GM19025 (cell line): ENCODE measurements around the gene SNX5.
A peak's percentile ranks its signal among the peaks of the same experiment; 100 is the strongest.

Experiments
- ATAC-seq: cut with Tn5 transposase; IDR thresholded peaks from one replicate; pipeline ENCODE4 v1.9.1; 2021; ENCODE audit warnings: mild to moderate bottlenecking, low read depth, moderate library complexity; ENCODE audit not compliant: unreplicated experiment

The SNX5 gene

GRCh38 chr20:17968366-17969277 lies at the start of gene SNX5, which contains the start of gene MGME1:
TSS of gene SNX5 (minus strand) at chr20:17968794. CDS start at chr20:17968425, 369 bp downstream.
TSS of gene MGME1 (plus strand) at chr20:17969018. CDS start at chr20:17969860, 842 bp downstream.
- ATAC-seq, result peak; percentile 72

- ATAC-seq, result no peak
Observed at GRCh38 chr20:18018100-18018499, 49.5 kb upstream of the SNX5 start.

- ATAC-seq, result no peak
Observed at GRCh38 chr20:18016772-18017171, 48.2 kb upstream of the SNX5 start.

- ATAC-seq, result no peak
Observed at GRCh38 chr20:18014411-18014810, 45.8 kb upstream of the SNX5 start.

- no peak for ATAC-seq
Observed at GRCh38 chr20:18012901-18013300, 44.3 kb upstream of the SNX5 start.

GRCh38 chr20:18011951-18012645 lies 43.5 kb upstream of the SNX5 start:
- ATAC-seq, result no peak

- ATAC-seq, result no peak
Observed at GRCh38 chr20:18011482-18011881, 42.9 kb upstream of the SNX5 start.

- ATAC-seq, result no peak
Observed at GRCh38 chr20:18009116-18009515, 40.5 kb upstream of the SNX5 start.

GRCh38 chr20:18007534-18008292 lies 39.1 kb upstream of the SNX5 start:
- ATAC-seq, result no peak

- no peak for ATAC-seq
Observed at GRCh38 chr20:18006684-18007083, 38.1 kb upstream of the SNX5 start.

- ATAC-seq, result no peak
Observed at GRCh38 chr20:18005990-18006364, 37.4 kb upstream of the SNX5 start.

- peak; percentile 97 for ATAC-seq
Observed at GRCh38 chr20:18005170-18005989, 36.8 kb upstream of the SNX5 start.

- no peak for ATAC-seq
Observed at GRCh38 chr20:18004384-18005031, 35.9 kb upstream of the SNX5 start.

- no peak for ATAC-seq
Observed at GRCh38 chr20:18003897-18004296, 35.3 kb upstream of the SNX5 start.

- no peak for ATAC-seq
Observed at GRCh38 chr20:18001131-18001921, 32.7 kb upstream of the SNX5 start.

GRCh38 chr20:17999566-17999965 lies 31.0 kb upstream of the SNX5 start:
- no peak for ATAC-seq

GRCh38 chr20:17998446-17998845 lies 29.9 kb upstream of the SNX5 start:
- no peak for ATAC-seq

GRCh38 chr20:17995967-17996819 lies 27.6 kb upstream of the SNX5 start:
- ATAC-seq, result no peak
